A549 treated with GW870086 at 1 μM for 4 hours (cell line): ENCODE measurements around the gene AXL. TPM values are rescaled to one million over a fixed set of nuclear protein-coding genes. Genes with fewer than 3 reads are reported as not detected.

ENCODE experiments used
- total RNA-seq: library from RNA; stranded (reverse); fragments of 200-300 nt; extraction: Qiagen RNA extraction; gene quantifications from 5 replicates; pipeline ENCODE4 v1.2.3, GENCODE V29; 2022; ENCODE audit warnings: low read depth

AXL gene
- total RNA-seq: 101 to 107 TPM (median 104 TPM) in 5 replicates

GRCh38 chr19:41218615-41219507, at the start of gene AXL:
TSS of gene AXL (plus strand) at chr19:41219223. CDS start at chr19:41219393, 170 bp downstream.

GRCh38 chr19:41192574-41193429, 26.2 kb upstream of the AXL start, which contains the start of gene CYP2S1:
TSS of gene CYP2S1 (plus strand) at chr19:41193219. CDS start at chr19:41193265, 46 bp downstream.

GRCh38 chr19:41263850-41264580, 45.0 kb downstream of the AXL start, which contains the start of gene HNRNPUL1:
TSS of gene HNRNPUL1 (plus strand) at chr19:41264372. CDS start at chr19:41264504, 132 bp downstream.

GRCh38 chr19:41310033-41310831, 91.2 kb downstream of the AXL start, which contains the start of gene CCDC97:
TSS of gene CCDC97 (plus strand) at chr19:41310172. CDS start at chr19:41310311, 139 bp downstream.

Other genes starting within 250 kb of the AXL start
- gene CYP2B6, start 227.9 kb upstream of the AXL start, total RNA-seq: 0.03 TPM in 1 of 5 replicates, not detected in the others
- gene CYP2A13, start 130.8 kb upstream of the AXL start, total RNA-seq: not detected in 5 replicates
- gene CYP2F1, start 104.8 kb upstream of the AXL start, total RNA-seq: not detected in 5 replicates
- 17.6 to 24.9 TPM (median 21.5 TPM) in 5 replicates for gene CYP2S1, start 26.0 kb upstream of the AXL start, total RNA-seq
- 287 to 313 TPM (median 295 TPM) in 5 replicates for gene HNRNPUL1, start 45.1 kb downstream of the AXL start, total RNA-seq
- gene CCDC97, start 90.9 kb downstream of the AXL start, total RNA-seq: 33.3 to 44.7 TPM (median 40.2 TPM) in 5 replicates
- 129 to 146 TPM (median 143 TPM) in 5 replicates for gene TGFB1, start 134.7 kb downstream of the AXL start, total RNA-seq
- 27.0 to 35.1 TPM (median 31.0 TPM) in 5 replicates for gene B9D2, start 144.9 kb downstream of the AXL start, total RNA-seq
- gene TMEM91, start 157.3 kb downstream of the AXL start, total RNA-seq: 3.3 to 5.1 TPM (median 4.3 TPM) in 5 replicates
- gene EXOSC5, start 178.1 kb downstream of the AXL start, total RNA-seq: 82.4 to 100 TPM (median 93.5 TPM) in 5 replicates
- gene BCKDHA, start 178.6 kb downstream of the AXL start, total RNA-seq: 36.2 to 44.5 TPM (median 41.7 TPM) in 5 replicates
- 0.07 to 0.37 TPM (median 0.08 TPM) in 3 of 5 replicates, not detected in the others for gene B3GNT8, start 208.2 kb downstream of the AXL start, total RNA-seq
- 102 to 116 TPM (median 111 TPM) in 5 replicates for gene DMAC2, start 220.7 kb downstream of the AXL start, total RNA-seq
- gene ERICH4, start 223.9 kb downstream of the AXL start, total RNA-seq: not detected in 5 replicates